GM18507 (cell line): ENCODE measurements around the gene NTNG2.
"Not testable (repeated sequence)": the region's sequence is repeated elsewhere in the genome, so short reads cannot be mapped to it uniquely, and the experiment has no call there.

Source experiments
- DNase-seq: peaks from one replicate; pipeline ENCODE4 v3.0.0; 2011; ENCODE audit warnings: low read depth; ENCODE audit not compliant: insufficient read length; ENCODE audit errors: extremely low spot score
- FAIRE-seq: peaks from 2 replicates; lab custom pipeline; 2011; peaks lifted over from hg19 to GRCh38; lab: Jason Lieb, UNC

NTNG2 gene, protein sequence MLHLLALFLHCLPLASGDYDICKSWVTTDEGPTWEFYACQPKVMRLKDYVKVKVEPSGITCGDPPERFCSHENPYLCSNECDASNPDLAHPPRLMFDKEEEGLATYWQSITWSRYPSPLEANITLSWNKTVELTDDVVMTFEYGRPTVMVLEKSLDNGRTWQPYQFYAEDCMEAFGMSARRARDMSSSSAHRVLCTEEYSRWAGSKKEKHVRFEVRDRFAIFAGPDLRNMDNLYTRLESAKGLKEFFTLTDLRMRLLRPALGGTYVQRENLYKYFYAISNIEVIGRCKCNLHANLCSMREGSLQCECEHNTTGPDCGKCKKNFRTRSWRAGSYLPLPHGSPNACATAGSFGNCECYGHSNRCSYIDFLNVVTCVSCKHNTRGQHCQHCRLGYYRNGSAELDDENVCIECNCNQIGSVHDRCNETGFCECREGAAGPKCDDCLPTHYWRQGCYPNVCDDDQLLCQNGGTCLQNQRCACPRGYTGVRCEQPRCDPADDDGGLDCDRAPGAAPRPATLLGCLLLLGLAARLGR

DNA sequence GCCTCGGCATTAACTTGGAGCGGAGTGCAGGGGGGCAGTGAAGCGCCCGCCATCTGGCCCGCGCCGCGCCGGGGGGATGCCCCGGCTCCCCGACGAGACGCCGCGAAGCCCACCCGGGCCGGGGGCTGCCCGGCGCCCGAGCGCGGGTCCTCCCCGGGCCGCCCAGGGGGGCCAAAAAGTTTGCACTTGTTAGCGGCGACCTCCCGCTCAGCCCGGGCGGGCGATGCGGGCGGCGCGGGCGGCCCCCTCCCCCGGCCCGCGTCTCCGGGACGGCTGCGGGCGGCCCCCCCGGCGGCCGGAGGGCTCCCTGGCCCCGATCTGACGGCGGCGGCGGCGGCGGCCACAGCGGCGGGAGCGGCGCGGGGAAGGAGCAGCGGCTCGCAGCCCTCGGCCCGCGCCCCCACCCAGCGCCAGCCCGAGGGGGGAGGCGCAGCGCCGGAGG lies at the start of gene NTNG2:
TSS of gene NTNG2 (plus strand) at position 316 of the 442 bp plus-strand sequence. CDS start 4,774 bp downstream, outside the sequence.
- FAIRE-seq (no peak), DNase-seq (no peak)

DNA sequence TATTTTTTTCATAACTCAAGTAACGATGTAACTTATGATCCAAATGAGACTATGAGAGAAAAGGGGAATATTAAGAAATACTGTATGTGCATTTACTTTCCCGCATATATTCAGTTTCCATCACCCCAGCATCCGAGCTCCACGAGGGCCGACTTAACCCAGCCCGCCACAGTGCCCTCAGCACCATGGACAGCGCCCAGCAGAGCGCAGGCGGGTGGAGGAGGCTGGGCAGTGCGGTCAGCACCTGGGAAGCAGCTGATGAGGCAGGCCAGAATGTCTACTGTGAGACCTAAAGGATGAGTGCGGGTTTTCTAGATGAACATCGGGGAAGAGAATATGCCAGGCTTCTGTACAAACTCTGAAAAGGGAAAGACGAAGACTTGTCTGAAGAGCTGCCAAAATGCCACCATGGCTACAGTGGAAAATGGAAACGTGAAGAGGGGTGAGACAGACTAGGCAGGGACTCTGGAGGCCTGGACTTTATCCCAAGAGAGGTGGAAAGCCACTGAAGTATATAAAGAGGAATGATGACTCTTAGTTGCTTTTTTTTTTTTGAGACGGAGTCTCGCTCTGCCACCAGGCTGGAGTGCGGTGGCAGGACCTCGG lies 47.7 kb upstream of the NTNG2 start:
- DNase-seq = no peak
- no peak for FAIRE-seq

DNA sequence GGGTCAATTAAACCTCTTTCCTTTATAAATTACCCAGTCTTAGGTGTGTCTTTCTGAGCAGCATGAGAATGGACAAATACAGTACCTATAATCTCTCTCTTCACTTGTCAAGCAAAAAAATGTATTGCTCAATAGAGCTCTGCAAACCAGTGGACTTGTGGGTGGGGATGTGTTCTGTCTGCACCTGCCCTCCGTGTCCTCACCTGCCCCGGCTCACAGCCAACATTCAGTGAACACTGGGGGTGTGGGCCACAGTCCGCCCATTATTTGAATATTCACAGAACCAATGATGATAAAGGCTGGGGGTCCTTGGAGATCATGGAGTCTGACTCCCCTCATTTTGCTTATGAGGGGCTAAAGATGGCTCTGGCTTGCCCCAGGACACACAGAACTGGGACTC lies 45.3 kb upstream of the NTNG2 start:
- FAIRE-seq = no peak
- no peak for DNase-seq

DNA sequence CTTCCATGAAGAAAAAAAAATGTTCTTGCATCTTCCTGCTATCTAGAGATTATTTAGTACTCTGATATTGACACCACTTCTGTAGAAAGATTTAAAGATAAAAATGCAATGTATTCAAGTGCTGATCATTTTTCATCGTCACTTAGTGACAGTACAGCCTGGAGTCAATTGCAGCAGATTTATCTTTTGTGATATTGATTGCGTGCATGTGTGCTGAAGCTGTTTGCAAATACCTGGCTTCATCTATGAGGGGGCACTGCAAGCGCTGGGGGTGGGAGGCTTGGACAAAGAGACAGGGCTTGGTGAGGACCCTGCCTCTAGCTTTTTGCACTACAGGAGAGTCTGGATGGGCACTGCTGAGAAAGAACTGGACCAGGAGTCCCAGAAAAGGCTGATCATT lies 44.2 kb upstream of the NTNG2 start:
- FAIRE-seq = no peak

DNA sequence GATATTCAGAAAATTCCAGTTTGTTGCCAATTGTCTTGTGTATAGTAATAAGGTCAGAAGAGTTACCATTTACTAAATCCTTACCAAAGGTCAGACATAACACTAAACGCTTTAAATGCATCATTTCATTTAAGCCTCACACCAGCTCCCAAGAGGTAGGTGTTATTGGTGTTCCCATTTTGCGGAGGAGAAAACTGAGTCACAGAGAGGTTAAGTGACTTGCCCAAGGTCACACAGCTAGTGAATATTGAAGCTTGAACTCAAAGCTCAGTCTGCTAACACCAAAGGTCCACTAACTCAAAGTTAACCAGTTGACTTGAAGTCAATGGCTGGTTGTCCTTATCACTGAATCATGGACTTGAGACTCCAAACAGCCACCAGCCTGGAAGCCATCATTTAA lies 40.8 kb upstream of the NTNG2 start:
- DNase-seq = no peak
- no peak for FAIRE-seq

More for the DNA sequence above, 44.2 kb upstream of the NTNG2 start:
- no peak for DNase-seq

DNA sequence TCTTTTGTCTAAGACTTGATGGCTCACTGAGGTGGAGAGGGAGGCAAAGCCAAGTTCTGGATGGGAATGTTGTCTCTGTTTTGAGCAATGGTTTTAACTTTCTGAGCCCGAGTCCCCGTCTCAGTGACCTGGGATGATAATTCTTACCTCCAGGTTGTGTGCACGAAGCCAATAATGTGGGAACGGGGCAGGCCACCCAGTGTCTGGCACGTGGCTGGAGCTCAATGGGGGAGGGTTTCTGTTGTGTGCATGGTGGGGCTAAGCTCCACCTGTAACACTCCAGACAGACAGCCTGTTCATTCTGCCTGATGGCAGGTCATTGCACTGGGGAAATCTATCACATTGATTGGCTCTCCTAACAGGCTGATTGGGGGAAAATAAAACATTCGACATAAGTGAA lies 37.1 kb upstream of the NTNG2 start:
- FAIRE-seq (no peak), DNase-seq (no peak)

DNA sequence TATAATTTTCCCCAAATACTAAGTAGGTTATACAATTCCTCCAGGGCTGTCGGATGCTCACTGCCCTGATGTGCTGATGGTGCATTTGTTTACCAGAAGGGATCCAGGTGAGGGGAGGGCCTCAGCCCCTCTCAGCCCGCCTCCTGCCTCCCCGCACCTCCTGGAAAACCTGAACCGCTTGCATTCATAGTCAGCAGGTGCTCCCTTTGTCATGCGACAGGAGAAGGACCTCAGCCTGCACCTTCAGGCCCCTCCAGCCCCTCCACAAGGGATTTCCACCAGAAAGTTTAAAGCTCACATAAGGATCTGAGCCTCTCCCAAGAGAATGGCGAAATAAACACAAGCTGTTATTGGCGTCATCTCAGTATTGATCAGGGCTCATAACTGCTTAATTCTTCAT lies 36.5 kb upstream of the NTNG2 start:
- FAIRE-seq (no peak), DNase-seq (no peak)

DNA sequence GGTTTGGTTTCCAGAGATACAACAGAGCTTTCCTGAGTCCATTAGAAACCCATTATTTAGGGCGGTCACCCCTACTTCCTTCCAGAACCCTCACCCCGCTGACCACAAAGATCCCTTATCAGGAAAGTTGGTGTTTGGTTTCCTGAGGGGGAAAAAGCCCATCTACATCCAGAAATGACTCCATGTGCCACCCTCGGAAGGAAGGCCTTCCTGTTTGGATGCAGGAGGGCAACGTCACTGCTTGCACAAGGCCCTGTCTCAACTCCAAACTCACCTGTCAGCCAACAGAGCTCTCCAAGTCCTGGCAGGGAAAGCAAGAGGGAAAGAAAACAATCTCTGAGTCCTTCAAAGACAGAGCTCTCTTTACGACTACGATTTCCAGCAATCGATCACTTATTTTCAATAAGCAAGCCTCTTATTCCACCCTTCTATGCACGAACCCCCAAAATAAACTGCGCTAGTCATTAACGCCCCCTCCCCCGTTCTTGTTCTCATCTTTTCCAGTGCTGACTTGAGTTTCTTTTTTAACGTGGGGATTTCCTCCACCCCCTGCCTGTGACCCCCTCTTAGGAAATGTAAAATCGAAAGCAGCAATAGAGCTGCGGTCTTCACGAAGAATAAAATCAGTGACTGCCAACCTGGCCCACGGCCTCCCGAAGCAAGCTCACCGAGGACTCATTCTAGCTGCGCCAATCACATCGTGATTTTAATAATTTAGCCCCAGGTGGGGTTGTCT lies 35.7 kb upstream of the NTNG2 start:
- FAIRE-seq (no peak), DNase-seq (no peak)

DNA sequence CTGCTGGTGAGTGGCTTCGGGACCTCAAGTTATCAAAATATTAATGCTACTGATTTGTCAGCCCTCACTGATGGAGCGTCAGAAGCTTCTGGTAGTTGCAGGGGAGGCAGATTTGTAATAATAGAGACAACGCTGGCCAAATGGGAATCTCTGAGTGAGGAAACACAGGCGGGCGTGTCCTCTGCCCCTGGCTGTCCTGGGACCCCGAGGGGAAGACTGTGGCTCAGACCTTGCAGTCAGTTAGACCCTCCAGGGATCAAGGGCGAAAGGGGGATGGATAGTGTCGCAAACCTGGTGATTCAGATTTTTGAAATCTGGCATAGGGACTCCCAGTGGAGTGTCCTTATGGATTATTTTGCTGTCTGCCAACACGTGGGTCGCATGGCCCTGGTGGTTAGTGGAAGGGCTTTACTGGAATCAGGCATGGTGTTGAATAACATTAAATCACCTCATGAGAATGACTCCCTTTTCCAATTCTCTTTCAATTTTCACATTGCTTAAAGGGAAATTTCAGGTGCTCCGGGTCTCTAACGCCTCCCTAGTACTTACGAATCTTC lies 35.1 kb upstream of the NTNG2 start:
- FAIRE-seq (no peak), DNase-seq (no peak)

DNA sequence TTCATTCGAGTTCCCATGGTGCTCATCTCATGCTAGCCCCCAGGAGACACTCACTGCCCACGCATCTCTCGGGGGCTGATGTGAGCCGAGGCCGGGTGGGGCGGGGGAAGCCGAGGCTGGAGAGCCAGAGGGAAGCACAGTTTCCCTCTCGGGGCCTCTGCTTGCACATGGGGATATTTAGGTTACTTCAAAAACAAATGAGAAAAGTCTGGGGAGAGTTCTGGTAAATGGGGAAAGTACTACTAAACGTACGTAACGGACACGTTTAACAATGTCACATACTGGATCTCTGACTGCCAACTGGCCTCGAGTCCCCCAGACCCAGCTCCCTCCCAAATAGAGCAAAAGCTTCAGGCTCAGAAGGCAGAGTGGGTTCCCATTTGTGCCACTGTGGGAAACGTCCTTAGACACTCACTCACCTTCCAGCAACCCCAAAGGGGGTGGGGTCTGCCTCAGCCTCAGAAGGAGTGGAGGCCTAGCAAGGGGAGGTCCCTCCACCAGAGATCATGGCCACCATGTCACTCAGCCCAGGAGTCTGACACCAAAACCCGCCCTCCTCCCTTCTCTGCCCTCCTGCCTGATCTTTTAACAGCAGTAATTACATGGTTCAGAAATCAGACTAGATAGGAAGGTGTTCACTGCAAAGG lies 33.8 kb upstream of the NTNG2 start:
- no peak for FAIRE-seq
- DNase-seq = no peak

DNA sequence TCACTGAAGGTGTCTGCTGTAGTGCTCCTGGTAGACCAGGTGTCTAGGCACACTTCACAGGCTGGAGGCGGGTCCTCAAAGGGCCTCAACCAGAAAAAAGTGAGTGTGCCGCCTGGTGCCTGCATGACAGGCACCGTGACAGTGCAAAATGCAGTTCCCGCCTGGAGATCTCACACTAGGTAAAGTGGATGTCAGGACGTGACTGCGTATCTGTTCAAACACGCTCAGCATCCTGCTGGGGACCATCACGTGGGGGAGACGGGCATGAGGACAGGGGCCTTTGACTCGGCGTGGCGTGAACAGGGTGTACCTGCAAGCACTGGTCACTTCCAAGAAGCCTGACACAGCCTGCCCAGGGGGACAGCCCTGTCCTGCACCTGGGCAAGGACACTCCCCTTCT lies 32.3 kb upstream of the NTNG2 start:
- FAIRE-seq = no peak

DNA sequence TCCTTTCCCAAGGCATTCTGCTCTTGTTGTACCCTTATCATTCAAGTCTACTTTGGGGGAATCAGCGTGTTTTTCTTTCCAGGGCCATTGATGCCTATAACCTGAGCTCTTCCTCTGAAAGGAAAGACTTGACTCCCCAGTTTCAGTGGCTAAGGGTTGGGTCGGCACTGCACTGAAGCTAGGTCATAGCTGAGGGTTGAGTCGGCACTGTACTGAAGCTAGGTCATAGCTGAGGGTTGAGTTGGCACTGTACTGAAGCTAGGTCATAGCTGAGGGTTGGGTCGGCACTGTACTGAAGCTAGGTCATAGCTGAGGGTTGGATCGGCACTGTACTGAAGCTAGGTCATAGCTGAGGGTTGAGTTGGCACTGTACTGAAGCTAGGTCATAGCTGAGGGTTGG lies 27.8 kb upstream of the NTNG2 start:
- FAIRE-seq, DNase-seq: not testable (repeated sequence)

More for the DNA sequence above, 32.3 kb upstream of the NTNG2 start:
- DNase-seq = no peak

DNA sequence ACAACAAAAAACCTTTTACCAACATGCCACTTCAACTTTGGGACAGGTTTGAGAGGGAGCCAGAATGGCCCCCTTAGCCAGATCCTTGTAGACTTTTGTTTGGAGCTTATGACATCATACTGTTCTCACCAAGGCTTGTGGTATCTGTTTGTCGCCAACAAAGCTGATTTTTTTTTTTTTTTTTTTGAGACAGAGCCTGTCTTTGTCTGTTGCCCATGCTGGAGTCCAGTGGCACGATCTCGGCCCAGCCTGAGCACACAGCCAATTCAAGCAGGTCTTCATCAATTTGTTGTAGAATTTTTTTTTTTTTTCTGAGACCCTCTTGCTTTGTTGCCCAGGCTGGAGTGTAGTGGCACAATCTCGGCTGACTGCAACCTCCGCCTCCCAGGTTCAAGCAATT lies 26.4 kb upstream of the NTNG2 start:
- no peak for DNase-seq
- no peak for FAIRE-seq

DNA sequence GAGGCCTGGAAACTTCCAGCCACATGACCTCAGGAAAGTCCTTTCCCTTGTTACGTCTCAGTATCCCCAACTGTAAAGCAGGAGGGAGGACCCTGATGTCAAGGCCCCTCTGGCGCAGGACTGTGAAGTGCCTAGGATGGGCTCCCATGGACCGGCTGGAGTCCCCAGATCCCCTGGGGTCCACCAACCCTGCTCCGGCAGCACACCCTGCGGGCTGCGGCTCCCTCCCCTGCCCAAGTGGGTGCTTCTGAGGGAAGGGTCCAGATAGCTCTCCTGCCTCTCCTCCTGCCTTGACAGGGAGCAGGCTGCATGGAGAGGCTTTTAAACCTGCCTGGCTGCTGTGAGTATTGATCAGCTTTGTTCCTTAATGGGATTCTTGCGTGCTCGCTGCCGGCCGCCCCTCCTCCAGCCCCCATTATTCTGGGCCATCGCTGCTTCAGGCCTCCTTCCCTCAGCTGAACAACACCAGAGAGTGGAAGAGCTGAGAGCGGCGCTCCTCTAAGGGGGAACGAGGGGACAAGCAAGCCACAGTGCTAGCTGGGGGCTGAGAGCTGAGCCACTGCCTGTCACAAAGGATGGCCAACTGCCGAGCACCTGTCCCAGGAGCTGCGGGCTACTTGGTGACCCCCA lies 25.6 kb upstream of the NTNG2 start:
- DNase-seq (no peak), FAIRE-seq (no peak)

DNA sequence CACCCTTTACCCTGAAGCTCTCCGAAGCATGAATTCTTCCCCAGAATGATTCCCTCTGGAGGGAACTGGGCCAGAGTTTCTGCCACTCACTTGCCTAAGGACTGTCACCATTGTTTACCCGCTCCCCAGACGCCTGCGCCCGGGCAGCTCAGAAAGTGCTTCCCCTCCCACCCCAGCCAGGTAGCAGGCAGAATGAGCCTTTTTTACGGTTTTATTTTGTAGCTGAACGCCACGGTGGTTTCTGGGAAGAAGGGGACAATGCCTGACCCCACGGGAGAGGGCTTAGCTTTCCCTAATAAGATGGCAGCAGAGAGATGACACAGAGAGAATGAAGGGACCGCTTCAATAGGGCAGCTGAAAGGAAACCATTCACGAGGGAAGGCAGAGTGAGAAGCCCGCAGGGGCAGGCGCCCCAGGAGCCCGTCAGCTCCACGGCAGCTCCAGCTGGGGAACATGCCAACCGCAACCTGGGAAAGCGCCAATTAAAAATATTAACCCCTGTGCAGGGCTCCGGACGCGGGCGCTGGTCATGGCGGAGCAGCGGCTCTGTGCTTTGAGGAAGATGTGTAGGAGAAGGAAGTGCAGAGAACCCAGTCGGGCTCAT lies 20.4 kb upstream of the NTNG2 start:
- FAIRE-seq (no peak), DNase-seq (no peak)

DNA sequence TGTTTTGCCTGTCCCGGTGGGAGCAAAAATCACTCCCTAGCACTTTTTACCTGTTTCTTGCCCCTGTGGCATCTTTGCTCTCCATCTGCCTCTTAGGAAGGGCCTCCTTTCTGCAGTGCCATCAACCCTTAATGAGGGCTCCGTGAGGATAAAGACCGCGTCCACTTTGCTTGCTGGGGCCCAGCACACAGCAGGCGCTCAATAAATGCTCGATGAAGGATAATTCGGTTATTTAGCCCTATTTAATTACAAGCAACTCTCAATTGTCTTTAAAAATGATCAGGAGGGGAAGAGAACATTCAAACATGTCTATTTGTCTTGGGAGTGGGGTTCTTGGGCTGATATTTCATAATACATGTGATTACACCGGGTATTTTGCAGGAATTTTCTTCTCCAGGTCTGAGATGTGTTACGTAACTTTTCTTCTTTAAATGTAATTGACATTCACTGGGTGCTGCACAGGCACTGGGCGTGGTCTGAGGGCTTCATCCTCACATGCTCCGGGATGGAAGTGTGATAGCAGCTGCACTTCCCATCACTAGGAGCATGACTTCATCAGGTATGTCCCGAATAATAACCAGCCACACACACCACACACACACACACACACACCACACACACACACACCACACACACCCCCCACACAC lies 19.8 kb upstream of the NTNG2 start:
- FAIRE-seq (no peak), DNase-seq (no peak)

DNA sequence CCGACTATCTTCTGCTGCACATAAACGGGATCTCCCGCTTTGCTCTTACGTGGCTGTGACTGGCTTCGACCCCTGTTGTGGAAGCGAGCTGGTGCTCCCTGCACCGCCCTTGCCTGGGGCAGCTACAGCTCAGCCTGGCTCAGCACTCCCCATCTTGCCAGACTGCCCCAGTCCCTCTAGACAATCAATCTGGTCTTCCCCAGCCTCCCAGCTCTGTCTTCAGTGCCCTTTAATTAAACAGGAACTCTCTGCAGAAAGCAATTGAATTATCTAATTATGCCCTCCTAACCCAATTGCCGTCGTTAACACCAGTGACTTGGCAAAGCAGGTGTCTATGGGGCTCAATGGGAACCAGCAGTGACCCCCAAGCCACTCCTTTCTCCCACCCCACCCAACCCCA lies 18.9 kb upstream of the NTNG2 start:
- FAIRE-seq (no peak), DNase-seq (no peak)

DNA sequence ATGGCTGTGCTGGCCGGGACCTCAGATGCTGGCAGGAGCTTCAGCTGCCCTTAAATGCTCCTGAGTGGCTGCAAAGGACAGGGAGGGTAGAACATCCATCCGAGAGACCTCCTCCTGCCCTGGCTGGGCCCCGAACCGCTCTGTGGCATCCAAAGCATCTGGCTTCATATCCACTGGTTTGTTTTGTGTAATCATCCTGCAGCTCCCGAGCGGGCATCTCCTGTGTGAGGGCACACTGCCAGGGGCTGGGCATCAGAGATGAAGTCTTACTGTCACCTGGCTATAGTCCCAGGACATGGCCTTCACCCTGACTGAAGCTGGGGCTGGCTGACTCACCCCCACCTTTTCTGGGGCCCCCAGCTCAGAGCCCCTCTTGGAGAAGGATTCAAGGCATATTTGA lies 18.5 kb upstream of the NTNG2 start:
- no peak for FAIRE-seq
- no peak for DNase-seq
